Testis (tissue), 3 donors: Measurements from ENCODE around the gene ADH5. TPM values are rescaled to one million over a fixed set of nuclear protein-coding genes. Genes with fewer than 3 reads are reported as not detected.
A peak's percentile ranks its signal among the peaks of the same experiment; 100 is the strongest.

Experiments
- DNase-seq: peaks from one replicate; pipeline ENCODE4 v3.0.0-alpha.2; 2019
- H3K27ac ChIP-seq, 2 donors: fragments of 200-600 bp; sonication (generic); one replicate each; pipeline ENCODE4 v1.5.1; 2019
- H3K27me3 ChIP-seq: fragments of 200-600 bp; sonication (generic); one replicate; pipeline ENCODE4 v1.5.1; 2019
- H3K36me3 ChIP-seq: fragments of 200-600 bp; sonication (generic); one replicate; pipeline ENCODE4 v1.5.1; 2017; ENCODE audit warnings: low read depth; ENCODE audit errors: missing control alignments
- H3K4me1 ChIP-seq: fragments of 200-600 bp; sonication (generic); one replicate; pipeline ENCODE4 v1.5.1; 2019
- H3K4me3 ChIP-seq, 2 donors: fragments of 200-600 bp; sonication (generic); one replicate each; pipeline ENCODE4 v1.5.1; 2017 to 2019
- H3K9me3 ChIP-seq: fragments of 200-600 bp; sonication (generic); one replicate; pipeline ENCODE4 v1.5.1; 2017
- POLR2A ChIP-seq: fragments of 450-650 bp; IDR thresholded peaks from one replicate; pipeline ENCODE4 v1.6.1; 2017; ENCODE audit warnings: antibody characterized with exemption, mild to moderate bottlenecking, moderate library complexity
- WGBS, 2 donors: methylation state at CpG; one replicate each; pipeline ENCODE4 v1.1.5; 2018; 5-methylcytosine and 5-hydroxymethylcytosine counted together
- intact Hi-C: fragments of 100-400 bp; cut with DNase I; formaldehyde crosslinking; loops from one replicate; pipeline ENCODE4 v1.15.1; 2023; ENCODE audit warnings: low total_unique reads
- polyA plus RNA-seq: library from polyadenylated mRNA; stranded (reverse); fragments of 350-450 nt; fragmentation: Illumina TruSeq; extraction: RNeasy Lipid Tissue Mini Kit (QIAGEN cat#74804); gene quantifications from one replicate; pipeline ENCODE4 v1.2.3, GENCODE V29; 2014; ENCODE audit warnings: low read depth, low replicate concordance; ENCODE audit not compliant: insufficient read depth
- total RNA-seq, 2 donors: library from RNA; depleted of rRNA; stranded (reverse); fragments of >200 nt; gene quantifications; one replicate each; pipeline ENCODE4 v1.2.3, GENCODE V29; 2016
- TF ChIP-seq, protein P1 (sequence below), 3 experiments: fragments of 450-650 bp in 2 of 3; fragments of 200-600 bp in 1 of 3; sonication (generic) in 1 of 3; IDR thresholded peaks; one replicate each; pipeline ENCODE4 v1.5.1; 2016 to 2019; ENCODE audit warnings: antibody characterized with exemption in 3 of 3, mild to moderate bottlenecking in 2 of 3, moderate library complexity in 1 of 3

ADH5 gene
- total and polyA plus RNA-seq, 3 donors from 2014 or later, result 111 to 122 (median 119) TPM

DNA sequence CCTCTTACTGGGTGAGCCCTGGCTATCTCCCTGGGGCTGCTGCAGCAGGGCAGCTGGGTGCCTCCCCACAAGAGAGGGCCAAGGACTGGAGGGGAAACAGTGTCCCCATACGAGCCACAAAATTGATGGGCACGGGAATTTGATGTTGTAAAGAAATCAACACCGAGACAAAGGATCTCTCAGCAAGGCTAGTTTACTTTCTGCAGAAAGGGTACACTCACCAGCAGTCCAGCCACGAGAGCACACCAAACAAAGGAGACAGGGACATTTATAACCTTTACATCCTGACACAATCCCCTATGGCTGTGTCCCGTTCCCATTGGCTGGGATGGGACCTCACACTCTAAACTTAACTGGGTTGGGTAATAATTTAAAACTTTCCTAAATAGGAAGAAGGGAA lies 67.2 kb downstream of the ADH5 start:
- TF ChIP-seq POLR2A, result no peak
- TF ChIP-seq, protein P1, sequence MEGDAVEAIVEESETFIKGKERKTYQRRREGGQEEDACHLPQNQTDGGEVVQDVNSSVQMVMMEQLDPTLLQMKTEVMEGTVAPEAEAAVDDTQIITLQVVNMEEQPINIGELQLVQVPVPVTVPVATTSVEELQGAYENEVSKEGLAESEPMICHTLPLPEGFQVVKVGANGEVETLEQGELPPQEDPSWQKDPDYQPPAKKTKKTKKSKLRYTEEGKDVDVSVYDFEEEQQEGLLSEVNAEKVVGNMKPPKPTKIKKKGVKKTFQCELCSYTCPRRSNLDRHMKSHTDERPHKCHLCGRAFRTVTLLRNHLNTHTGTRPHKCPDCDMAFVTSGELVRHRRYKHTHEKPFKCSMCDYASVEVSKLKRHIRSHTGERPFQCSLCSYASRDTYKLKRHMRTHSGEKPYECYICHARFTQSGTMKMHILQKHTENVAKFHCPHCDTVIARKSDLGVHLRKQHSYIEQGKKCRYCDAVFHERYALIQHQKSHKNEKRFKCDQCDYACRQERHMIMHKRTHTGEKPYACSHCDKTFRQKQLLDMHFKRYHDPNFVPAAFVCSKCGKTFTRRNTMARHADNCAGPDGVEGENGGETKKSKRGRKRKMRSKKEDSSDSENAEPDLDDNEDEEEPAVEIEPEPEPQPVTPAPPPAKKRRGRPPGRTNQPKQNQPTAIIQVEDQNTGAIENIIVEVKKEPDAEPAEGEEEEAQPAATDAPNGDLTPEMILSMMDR (IDR thresholded peaks at IDR 0.05), result no peak
- Histone ChIP-seq H3K4me3 (no peak overlapping the region), H3K4me1 (peaks cover 21% of the 10 kb centered on the region), H3K27ac (peak overlapping the region in 1 of 2 donors; percentile 12), H3K27me3 (no peaks in the 10 kb centered on the region), H3K9me3 (no peaks in the 10 kb centered on the region), H3K36me3 (no peaks in the 10 kb centered on the region)
- WGBS, 2 donors, result 91 to 95% methylated on average over 5 of the region's 5 CpGs
- intact Hi-C loops, result no loop called here
- DNase-seq, result no peak

Other genes with a start within 250 kb of the ADH5 start
- gene EIF4E, start 159.7 kb downstream of the ADH5 start, total RNA-seq, result 100 to 1,000 TPM in 1 of 2 donors, 10 to 100 TPM in 1; 97.3 to 155 TPM
- gene EIF4E, start 159.7 kb downstream of the ADH5 start, polyA plus RNA-seq, result 127 TPM
- 100 to 1,000 TPM in 1 of 2 donors, 10 to 100 TPM in 1; 80.5 to 117 TPM for gene METAP1, start 93.1 kb downstream of the ADH5 start, total RNA-seq
- 107 TPM for gene METAP1, start 93.1 kb downstream of the ADH5 start, polyA plus RNA-seq
- gene ADH4, start 55.5 kb upstream of the ADH5 start, total RNA-seq, result not detected
- 0.86 TPM for gene ADH4, start 55.5 kb upstream of the ADH5 start, polyA plus RNA-seq
- gene ADH6, start 130.5 kb upstream of the ADH5 start, total RNA-seq, result under 1 TPM; 0.16 to 0.62 TPM
- gene ADH6, start 130.5 kb upstream of the ADH5 start, polyA plus RNA-seq, result 0.42 TPM
- gene ADH1A, start 202.2 kb upstream of the ADH5 start, total RNA-seq, result under 1 TPM in 1 of 2 donors, not detected in 1; 0.31 TPM
- gene ADH1A, start 202.2 kb upstream of the ADH5 start, polyA plus RNA-seq, result 0.84 TPM
- 1 to 10 TPM; 6.4 to 9.4 TPM for gene ADH1B, start 232.6 kb upstream of the ADH5 start, total RNA-seq
- gene ADH1B, start 232.6 kb upstream of the ADH5 start, polyA plus RNA-seq, result 24.6 TPM